Astrocyte (in vitro differentiated cells and primary cell): ENCODE measurements around the gene ZNF554. TPM values are rescaled to one million over a fixed set of nuclear protein-coding genes. Genes with fewer than 3 reads are reported as not detected.

Experiments
- DNase-seq: peaks from one replicate; pipeline ENCODE4 v3.0.0-alpha.2; 2010; ENCODE audit warnings: low read depth
- FAIRE-seq: peaks from 2 replicates; lab custom pipeline; 2011; peaks lifted over from hg19 to GRCh38; lab: Jason Lieb, UNC
- H2AFZ ChIP-seq: 2 replicates; pipeline ENCODE4 v1.6.0; 2012; ENCODE audit warnings: low read depth, low read length, inconsistent platforms
- H3K27ac ChIP-seq: 2 replicates; pipeline ENCODE4 v1.5.1; 2011; ENCODE audit warnings: low read depth, low read length, inconsistent platforms
- H3K27me3 ChIP-seq: 2 replicates; pipeline ENCODE4 v1.6.0; 2011; ENCODE audit warnings: low read length, inconsistent platforms; ENCODE audit not compliant: insufficient read depth
- H3K36me3 ChIP-seq: 2 replicates; pipeline ENCODE4 v1.5.1; 2011; ENCODE audit warnings: low read length, inconsistent platforms; ENCODE audit not compliant: insufficient read depth
- H3K4me1 ChIP-seq: 2 replicates; pipeline ENCODE4 v1.5.1; 2011; ENCODE audit warnings: low read length, inconsistent platforms; ENCODE audit not compliant: insufficient read depth
- H3K4me2 ChIP-seq: 2 replicates; pipeline ENCODE4 v1.6.0; 2012; ENCODE audit warnings: low read length, inconsistent platforms
- H3K4me3 ChIP-seq: 2 replicates; pipeline ENCODE4 v1.5.1; 2011; ENCODE audit warnings: low read depth, mild to moderate bottlenecking, low read length, inconsistent platforms; ENCODE audit not compliant: insufficient read depth
- H3K79me2 ChIP-seq: 2 replicates; pipeline ENCODE4 v1.6.0; 2012; ENCODE audit warnings: mild to moderate bottlenecking, low read length, inconsistent platforms; ENCODE audit not compliant: insufficient read depth
- H3K9ac ChIP-seq: 2 replicates; pipeline ENCODE4 v1.6.0; 2012; ENCODE audit warnings: mild to moderate bottlenecking, low read length, inconsistent platforms
- H3K9me3 ChIP-seq: 2 replicates; pipeline ENCODE4 v1.5.1; 2012; ENCODE audit warnings: low read depth, mild to moderate bottlenecking, low read length, inconsistent platforms; ENCODE audit not compliant: insufficient read depth
- H4K20me1 ChIP-seq: 2 replicates; pipeline ENCODE4 v1.6.0; 2012; ENCODE audit warnings: low read length, inconsistent platforms; ENCODE audit not compliant: insufficient read depth
- H3K27ac Mint-ChIP-seq: one replicate; pipeline ENCODE4 v1.8.0; 2021; ENCODE audit warnings: mild to moderate bottlenecking, mixed read lengths; ENCODE audit not compliant: unreplicated experiment
- H3K27me3 Mint-ChIP-seq: one replicate; pipeline ENCODE4 v1.8.0; 2021; ENCODE audit warnings: low read depth, mixed read lengths; ENCODE audit not compliant: unreplicated experiment
- H3K36me3 Mint-ChIP-seq: one replicate; pipeline ENCODE4 v1.8.0; 2021; ENCODE audit warnings: low read depth, mixed read lengths; ENCODE audit not compliant: unreplicated experiment
- H3K4me1 Mint-ChIP-seq: one replicate; pipeline ENCODE4 v1.8.0; 2021; ENCODE audit warnings: low read depth, mixed read lengths; ENCODE audit not compliant: unreplicated experiment
- H3K4me3 Mint-ChIP-seq: one replicate; pipeline ENCODE4 v1.8.0; 2021; ENCODE audit warnings: mild to moderate bottlenecking, moderate library complexity, mixed read lengths; ENCODE audit not compliant: unreplicated experiment
- H3K9me3 Mint-ChIP-seq: one replicate; pipeline ENCODE4 v1.8.0; 2021; ENCODE audit warnings: mild to moderate bottlenecking, mixed read lengths; ENCODE audit not compliant: unreplicated experiment
- CTCF ChIP-seq: IDR thresholded peaks from 2 replicates; pipeline ENCODE4 v1.5.1; 2011; ENCODE audit warnings: low read depth, mild to moderate bottlenecking, inconsistent platforms, low read length, moderate library complexity; ENCODE audit not compliant: insufficient read depth
- EZH2 ChIP-seq: IDR thresholded peaks from 2 replicates; pipeline ENCODE4 v1.6.1; 2012; ENCODE audit warnings: mild to moderate bottlenecking, low read length, inconsistent platforms; ENCODE audit not compliant: insufficient read depth
- total RNA-seq: library from RNA; stranded (reverse); gene quantifications from 2 replicates; pipeline ENCODE4 v1.2.1, GENCODE V29; 2021

The ZNF554 gene
- total RNA-seq, 1 donor from 2014 or later, result 3.1 TPM

DNA sequence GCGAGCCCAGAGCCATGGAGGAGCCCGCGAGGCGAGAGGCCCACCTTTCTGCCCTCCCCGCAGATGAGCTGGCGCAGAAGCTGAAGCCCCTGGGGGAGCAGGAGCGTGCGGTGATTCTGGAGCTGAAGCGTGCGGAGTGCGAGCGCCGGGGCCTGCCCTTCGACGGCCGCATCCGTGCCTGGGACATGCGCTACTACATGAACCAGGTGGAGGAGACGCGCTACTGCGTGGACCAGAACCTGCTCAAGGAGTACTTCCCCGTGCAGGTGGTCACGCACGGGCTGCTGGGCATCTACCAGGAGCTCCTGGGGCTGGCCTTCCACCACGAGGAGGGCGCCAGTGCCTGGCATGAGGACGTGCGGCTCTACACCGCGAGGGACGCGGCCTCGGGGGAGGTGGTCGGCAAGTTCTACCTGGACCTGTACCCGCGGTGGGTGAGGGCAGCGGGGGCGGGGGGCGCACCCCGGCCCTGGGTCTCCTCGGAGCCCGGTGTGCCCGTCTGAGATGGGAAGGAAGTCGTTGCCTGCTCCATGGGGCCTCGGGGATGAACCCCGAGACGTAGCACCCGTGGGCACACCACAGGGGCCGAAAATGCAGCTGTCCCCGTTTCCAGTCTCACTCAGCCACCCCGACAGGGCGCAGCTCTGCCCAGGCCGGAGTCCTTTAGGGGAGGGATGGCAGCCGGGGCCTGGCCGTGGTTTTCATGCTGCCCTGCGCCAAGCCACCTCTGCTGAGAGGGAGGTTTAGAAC is 12.1 kb upstream of the ZNF554 start:
- Mint-ChIP-seq H3K36me3 (peaks cover 11% of the 10 kb centered on the region), H3K9me3 (no peaks in the 10 kb centered on the region), H3K27ac (no peak overlapping the region), H3K4me3 (no peak overlapping the region), H3K4me1 (no peaks in the 10 kb centered on the region), H3K27me3 (no peaks in the 10 kb centered on the region)
- DNase-seq (no peak), FAIRE-seq (no peak)
- no peaks in the 10 kb centered on the region for H3K79me2 ChIP-seq
- no peaks in the 10 kb centered on the region for H4K20me1 ChIP-seq
- peaks cover 2% of the 10 kb centered on the region for H3K36me3 ChIP-seq
- H3K9ac ChIP-seq, result no peak overlapping the region
- TF ChIP-seq EZH2 (no peak), CTCF (no peak)
- no peaks in the 10 kb centered on the region for H3K9me3 ChIP-seq
- no peak overlapping the region for H3K4me3 ChIP-seq
- no peak overlapping the region for H2AFZ ChIP-seq
- H3K4me2 ChIP-seq, result no peak overlapping the region
- H3K4me1 ChIP-seq, result no peaks in the 10 kb centered on the region
- H3K27ac ChIP-seq, result no peak overlapping the region
- no peaks in the 10 kb centered on the region for H3K27me3 ChIP-seq

GRCh38 chr19:2808129-2808941 is 11.3 kb upstream of the ZNF554 start:
- H3K4me1 Mint-ChIP-seq, result no peaks in the 10 kb centered on the region
- peaks cover 8% of the 10 kb centered on the region for H3K36me3 Mint-ChIP-seq
- H3K27me3 Mint-ChIP-seq, result no peaks in the 10 kb centered on the region
- Histone ChIP-seq H4K20me1 (no peaks in the 10 kb centered on the region), H2AFZ (no peak overlapping the region), H3K9ac (no peak overlapping the region), H3K36me3 (peaks cover 2% of the 10 kb centered on the region), H3K4me3 (no peak overlapping the region), H3K9me3 (no peaks in the 10 kb centered on the region), H3K27ac (no peak overlapping the region), H3K4me1 (no peaks in the 10 kb centered on the region), H3K79me2 (no peaks in the 10 kb centered on the region), H3K4me2 (no peak overlapping the region), H3K27me3 (no peaks in the 10 kb centered on the region)
- no peak overlapping the region for H3K4me3 Mint-ChIP-seq
- TF ChIP-seq EZH2 (no peak), CTCF (no peak)
- H3K9me3 Mint-ChIP-seq, result no peaks in the 10 kb centered on the region
- FAIRE-seq (no peak), DNase-seq (no peak)
- H3K27ac Mint-ChIP-seq, result no peak overlapping the region
